Measurements from ENCODE around the gene JDP2. TPM values are rescaled to one million over a fixed set of nuclear protein-coding genes. Genes with fewer than 3 reads are reported as not detected.

JDP2 gene
- total and polyA plus RNA-seq, 12 donors, result 6.8 to 59.8 (median 31.8) TPM

DNA sequence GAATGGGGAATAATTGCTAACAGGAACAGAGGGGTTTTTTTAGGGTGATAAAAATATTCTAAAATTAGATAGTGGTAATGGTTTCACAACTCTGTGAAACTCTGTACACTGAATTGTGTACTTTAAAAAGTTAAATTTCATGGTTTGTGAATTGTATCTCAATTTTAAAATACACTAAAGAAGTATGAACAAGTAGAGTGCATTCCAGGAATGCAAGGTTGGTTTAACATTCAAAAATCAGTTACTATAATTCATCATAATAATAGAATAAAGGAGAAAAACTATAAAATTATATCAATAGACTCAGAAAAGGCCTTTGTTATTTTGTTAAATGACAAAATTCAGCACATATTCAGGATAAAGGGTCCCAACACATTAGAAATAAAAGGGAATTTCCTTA lies 83.4 kb downstream of the JDP2 start:
- Histone ChIP-seq H3K9me3 (replicated peaks in 1 of 3) (peaks cover 0 to 8% (median 0%) of the 10 kb centered on the region in 3 donors), H3K4me1 (replicated peaks in 1 of 2) (no peaks in the 10 kb centered on the region), H3K27ac (no peak overlapping the region), H3K4me3 (no peak overlapping the region), H3K36me3 (replicated peaks in 1 of 2) (no peaks in the 10 kb centered on the region), H3K27me3 (no peaks in the 10 kb centered on the region)
- intact Hi-C loops (cut with DNase I), result no loop called here
- no peak for DNase-seq
- TF ChIP-seq CTCF (IDR thresholded peaks at IDR 0.05), result no peak

DNA sequence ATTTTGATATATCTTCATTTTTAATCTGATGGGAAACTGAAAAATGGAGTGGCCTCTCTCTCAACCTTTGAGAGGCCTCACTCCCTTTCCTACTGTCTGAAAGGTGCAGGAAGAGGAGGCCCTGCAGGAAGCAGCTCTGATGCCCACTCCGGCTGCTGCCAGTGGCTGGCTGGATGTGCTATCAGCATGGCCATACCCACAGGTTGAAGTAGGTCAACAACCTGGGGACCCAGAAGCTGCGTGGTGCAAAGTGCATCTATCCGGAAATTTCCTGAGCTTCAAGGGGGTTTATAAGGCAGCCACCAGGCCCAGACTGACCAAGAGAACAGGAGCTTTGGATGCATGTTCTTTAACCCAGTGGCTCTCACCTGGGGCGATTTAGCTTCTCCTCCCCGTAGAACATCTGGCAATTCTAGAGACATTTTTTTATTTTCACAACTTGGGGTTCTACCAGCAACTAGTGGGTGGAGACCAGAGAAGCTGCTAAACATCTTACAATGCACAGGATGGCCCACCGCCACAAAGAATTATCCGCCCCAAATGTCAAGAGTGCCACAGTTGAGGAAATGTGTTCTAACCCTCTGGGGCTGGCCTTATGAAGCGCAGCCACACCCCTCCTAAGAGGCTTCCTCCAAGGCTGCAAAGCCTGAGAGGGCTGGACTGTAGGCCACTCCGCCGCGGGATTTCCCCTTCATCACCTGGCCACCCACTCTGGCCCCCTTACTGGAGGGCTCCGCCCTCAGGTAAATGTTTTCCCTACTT lies 86.3 kb downstream of the JDP2 start:
- Histone ChIP-seq H3K4me1 (replicated peaks in 1 of 2) (no peaks in the 10 kb centered on the region), H3K27me3 (no peaks in the 10 kb centered on the region), H3K27ac (no peak overlapping the region), H3K36me3 (replicated peaks in 1 of 2) (no peaks in the 10 kb centered on the region), H3K4me3 (no peak overlapping the region), H3K9me3 (replicated peaks in 1 of 3) (peaks cover 0 to 8% (median 0%) of the 10 kb centered on the region in 3 donors)
- TF ChIP-seq CTCF (IDR thresholded peaks at IDR 0.05) (no peak), POLR2A (IDR thresholded peaks at IDR 0.05) (no peak)
- WGBS, 4 donors, result 92 to 98% (median 95%) methylated on average over 11 to 12 of the region's 12 CpGs
- DNase-seq, result no peak
- intact Hi-C loops (cut with DNase I), result no loop called here

- no peak overlapping the region for H3K27ac ChIP-seq
- TF ChIP-seq CTCF (IDR thresholded peaks at IDR 0.05) (peak in 2 of 6 experiments; percentile 20 to 26), POLR2A (IDR thresholded peaks at IDR 0.05) (no peak)
- WGBS, 4 donors, result 48 to 81% (median 50%) methylated on average over 21 to 29 of the region's 29 CpGs
- H3K9me3 ChIP-seq (replicated peaks in 1 of 3), result peaks cover 0 to 8% (median 0%) of the 10 kb centered on the region in 3 donors
- DNase-seq, result peak in 3 of 7 donors; percentile 38 to 76 (median 46)
- intact Hi-C loops (cut with DNase I), result no loop called here
- no peaks in the 10 kb centered on the region for H3K36me3 ChIP-seq (replicated peaks in 1 of 2)
- no peaks in the 10 kb centered on the region for H3K4me1 ChIP-seq (replicated peaks in 1 of 2)
- peak overlapping the region in 1 of 4 donors; percentile 20 for H3K4me3 ChIP-seq
- no peaks in the 10 kb centered on the region for H3K27me3 ChIP-seq
Observed at GRCh38 chr14:75514673-75515628, 87.1 kb downstream of the JDP2 start.

- DNase-seq, result no peak
- Histone ChIP-seq H3K4me1 (replicated peaks in 1 of 2) (no peaks in the 10 kb centered on the region), H3K36me3 (replicated peaks in 1 of 2) (no peaks in the 10 kb centered on the region), H3K27ac (no peak overlapping the region), H3K4me3 (peak overlapping the region in 1 of 4 donors; percentile 20), H3K9me3 (replicated peaks in 1 of 3) (peaks cover 0 to 8% (median 0%) of the 10 kb centered on the region in 3 donors), H3K27me3 (no peaks in the 10 kb centered on the region)
- TF ChIP-seq CTCF (IDR thresholded peaks at IDR 0.05), result no peak
- no peak for TF ChIP-seq POLR2A (IDR thresholded peaks at IDR 0.05)
- 52 to 60% (median 55%) methylated on average over 7 of the region's 7 CpGs for WGBS, 4 donors
- intact Hi-C loops (cut with DNase I), result no loop called here
Observed at GRCh38 chr14:75515629-75515996, 87.8 kb downstream of the JDP2 start.
